Measurements from ENCODE around the gene ZBTB17.
"Not testable (repeated sequence)": the region's sequence is repeated elsewhere in the genome, so short reads cannot be mapped to it uniquely, and the experiment has no call there.

ZBTB17 gene

GRCh38 chr1:15908597-15908996, 67.3 kb downstream of the ZBTB17 start:
- H3K27ac ChIP-seq, result no peak overlapping the region
- TF ChIP-seq, protein P1, sequence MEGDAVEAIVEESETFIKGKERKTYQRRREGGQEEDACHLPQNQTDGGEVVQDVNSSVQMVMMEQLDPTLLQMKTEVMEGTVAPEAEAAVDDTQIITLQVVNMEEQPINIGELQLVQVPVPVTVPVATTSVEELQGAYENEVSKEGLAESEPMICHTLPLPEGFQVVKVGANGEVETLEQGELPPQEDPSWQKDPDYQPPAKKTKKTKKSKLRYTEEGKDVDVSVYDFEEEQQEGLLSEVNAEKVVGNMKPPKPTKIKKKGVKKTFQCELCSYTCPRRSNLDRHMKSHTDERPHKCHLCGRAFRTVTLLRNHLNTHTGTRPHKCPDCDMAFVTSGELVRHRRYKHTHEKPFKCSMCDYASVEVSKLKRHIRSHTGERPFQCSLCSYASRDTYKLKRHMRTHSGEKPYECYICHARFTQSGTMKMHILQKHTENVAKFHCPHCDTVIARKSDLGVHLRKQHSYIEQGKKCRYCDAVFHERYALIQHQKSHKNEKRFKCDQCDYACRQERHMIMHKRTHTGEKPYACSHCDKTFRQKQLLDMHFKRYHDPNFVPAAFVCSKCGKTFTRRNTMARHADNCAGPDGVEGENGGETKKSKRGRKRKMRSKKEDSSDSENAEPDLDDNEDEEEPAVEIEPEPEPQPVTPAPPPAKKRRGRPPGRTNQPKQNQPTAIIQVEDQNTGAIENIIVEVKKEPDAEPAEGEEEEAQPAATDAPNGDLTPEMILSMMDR (conservative IDR thresholded peaks at IDR 0.05), result no peak

DNA sequence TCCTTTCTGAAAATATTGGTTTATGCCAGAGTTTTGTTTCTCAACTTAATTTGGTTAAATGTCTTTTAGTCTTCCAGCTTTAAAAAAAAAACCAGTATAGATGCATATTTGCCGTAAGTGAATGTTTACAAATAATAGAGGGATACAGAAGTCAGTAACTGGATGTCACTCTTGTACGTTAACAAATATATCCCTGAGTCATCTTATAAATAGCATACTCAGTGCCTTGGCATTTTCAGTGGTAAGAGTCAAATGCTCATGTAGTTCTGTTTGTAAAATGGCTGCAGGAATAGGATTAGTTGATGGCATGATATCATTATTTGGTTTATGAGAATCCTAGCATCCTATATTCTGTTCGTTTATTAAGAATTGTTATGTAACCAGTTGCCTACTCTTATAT, 73.0 kb downstream of the ZBTB17 start:
- TF ChIP-seq, protein P1 (conservative IDR thresholded peaks at IDR 0.05), result no peak
- no peak overlapping the region for H3K27ac ChIP-seq

GRCh38 chr1:15900662-15901279, 75.1 kb downstream of the ZBTB17 start:
- no peak overlapping the region for H3K27ac ChIP-seq

GRCh38 chr1:15899266-15899665, 76.6 kb downstream of the ZBTB17 start:
- TF ChIP-seq, protein P1 (conservative IDR thresholded peaks at IDR 0.05), result no peak
- no peak overlapping the region for H3K27ac ChIP-seq

More at GRCh38 chr1:15900662-15901279, 75.1 kb downstream of the ZBTB17 start:
- TF ChIP-seq, protein P1 (conservative IDR thresholded peaks at IDR 0.05), result no peak

GRCh38 chr1:15896841-15897610, 78.9 kb downstream of the ZBTB17 start:
- not testable (repeated sequence) for H3K27ac ChIP-seq

GRCh38 chr1:15895233-15895632, 80.7 kb downstream of the ZBTB17 start:
- TF ChIP-seq, protein P1 (conservative IDR thresholded peaks at IDR 0.05), result no peak
- H3K27ac ChIP-seq, result no peak overlapping the region

GRCh38 chr1:15892857-15893599, 82.9 kb downstream of the ZBTB17 start:
- H3K27ac ChIP-seq, result not testable (repeated sequence)
